Measurements from ENCODE around the gene ERP44. TPM values are rescaled to one million over a fixed set of nuclear protein-coding genes. Genes with fewer than 3 reads are reported as not detected.
"Not testable (repeated sequence)": the region's sequence is repeated elsewhere in the genome, so short reads cannot be mapped to it uniquely, and the experiment has no call there.

Gene ERP44
- total and polyA plus RNA-seq, 12 donors, result 12.9 to 43.7 (median 21.3) TPM

DNA sequence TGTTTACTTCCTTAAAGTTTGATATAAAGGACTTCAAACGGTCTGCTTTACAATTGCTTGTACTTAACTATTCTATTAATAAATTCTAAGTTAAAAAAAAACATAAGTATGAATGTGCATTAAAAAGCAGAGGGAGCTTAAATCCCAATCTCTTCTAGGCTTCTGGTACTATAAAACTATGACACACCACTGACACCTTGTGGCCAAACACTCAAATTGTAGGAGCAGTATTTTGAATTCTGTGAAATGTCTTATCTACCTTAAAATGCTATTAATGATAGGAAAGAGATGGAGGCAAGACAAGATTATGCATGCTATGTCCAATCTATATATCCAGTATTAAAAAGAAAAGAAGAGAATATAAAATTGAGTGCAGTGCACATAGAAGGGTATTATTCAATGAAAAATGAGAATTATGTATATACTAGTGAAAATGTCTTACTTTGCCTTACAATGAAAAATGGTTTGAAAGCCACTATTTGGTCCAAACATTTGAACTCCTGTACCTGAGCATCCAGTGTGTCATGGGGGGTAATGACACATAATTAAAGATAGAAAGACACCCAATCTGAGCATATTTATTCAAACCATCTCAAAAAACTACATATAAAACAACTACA, 87.6 kb downstream of the ERP44 start:
- no peaks in the 10 kb centered on the region for H3K9me3 ChIP-seq (replicated peaks in 1 of 3)
- TF ChIP-seq, protein P1, sequence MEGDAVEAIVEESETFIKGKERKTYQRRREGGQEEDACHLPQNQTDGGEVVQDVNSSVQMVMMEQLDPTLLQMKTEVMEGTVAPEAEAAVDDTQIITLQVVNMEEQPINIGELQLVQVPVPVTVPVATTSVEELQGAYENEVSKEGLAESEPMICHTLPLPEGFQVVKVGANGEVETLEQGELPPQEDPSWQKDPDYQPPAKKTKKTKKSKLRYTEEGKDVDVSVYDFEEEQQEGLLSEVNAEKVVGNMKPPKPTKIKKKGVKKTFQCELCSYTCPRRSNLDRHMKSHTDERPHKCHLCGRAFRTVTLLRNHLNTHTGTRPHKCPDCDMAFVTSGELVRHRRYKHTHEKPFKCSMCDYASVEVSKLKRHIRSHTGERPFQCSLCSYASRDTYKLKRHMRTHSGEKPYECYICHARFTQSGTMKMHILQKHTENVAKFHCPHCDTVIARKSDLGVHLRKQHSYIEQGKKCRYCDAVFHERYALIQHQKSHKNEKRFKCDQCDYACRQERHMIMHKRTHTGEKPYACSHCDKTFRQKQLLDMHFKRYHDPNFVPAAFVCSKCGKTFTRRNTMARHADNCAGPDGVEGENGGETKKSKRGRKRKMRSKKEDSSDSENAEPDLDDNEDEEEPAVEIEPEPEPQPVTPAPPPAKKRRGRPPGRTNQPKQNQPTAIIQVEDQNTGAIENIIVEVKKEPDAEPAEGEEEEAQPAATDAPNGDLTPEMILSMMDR (IDR thresholded peaks at IDR 0.05), result peak; percentile 37 to 71 (median 62)
- TF ChIP-seq POLR2A (IDR thresholded peaks at IDR 0.05), result no peak
- H3K36me3 ChIP-seq (replicated peaks in 1 of 2), result peaks cover 0 to 5% of the 10 kb centered on the region in 2 donors
- no peak overlapping the region for H3K27ac ChIP-seq
- WGBS, 4 donors, result 74 to 86% (median 79%) methylated on average over 1 of the region's 1 CpG
- H3K4me3 ChIP-seq, result no peak overlapping the region
- intact Hi-C loops (cut with DNase I), result no loop called here
- no peaks in the 10 kb centered on the region for H3K27me3 ChIP-seq
- DNase-seq, result peak in 2 of 7 donors; percentile 20 to 24
- H3K4me1 ChIP-seq (replicated peaks in 1 of 2), result no peaks in the 10 kb centered on the region

GRCh38 chr9:99999797-100000196, 99.0 kb downstream of the ERP44 start:
- Histone ChIP-seq H3K4me3 (no peak overlapping the region), H3K9me3 (replicated peaks in 1 of 3) (no peaks in the 10 kb centered on the region), H3K36me3 (replicated peaks in 1 of 2) (peaks cover 0 to 4% of the 10 kb centered on the region in 2 donors), H3K27ac (no peak overlapping the region), H3K4me1 (replicated peaks in 1 of 2) (no peaks in the 10 kb centered on the region), H3K27me3 (no peaks in the 10 kb centered on the region)
- no peak for DNase-seq
- TF ChIP-seq, protein P1 (IDR thresholded peaks at IDR 0.05), result no peak
- no peak for TF ChIP-seq POLR2A (IDR thresholded peaks at IDR 0.05)
- 97 to 100% (median 98%) methylated on average over 5 of the region's 5 CpGs for WGBS, 4 donors
- intact Hi-C loops (cut with DNase I), result no loop called here

GRCh38 chr9:99998866-99999265, 99.9 kb downstream of the ERP44 start:
- no peaks in the 10 kb centered on the region for H3K4me1 ChIP-seq (replicated peaks in 1 of 2)
- intact Hi-C loops (cut with DNase I), result no loop called here
- no peaks in the 10 kb centered on the region for H3K27me3 ChIP-seq
- TF ChIP-seq POLR2A (IDR thresholded peaks at IDR 0.05), result no peak
- TF ChIP-seq, protein P1 (IDR thresholded peaks at IDR 0.05), result no peak
- no peak for DNase-seq
- no peak overlapping the region for H3K27ac ChIP-seq
- H3K9me3 ChIP-seq (replicated peaks in 1 of 3), result no peaks in the 10 kb centered on the region
- no peaks in the 10 kb centered on the region for H3K36me3 ChIP-seq (replicated peaks in 1 of 2)
- H3K4me3 ChIP-seq, result no peak overlapping the region
- 93 to 97% (median 95%) methylated on average over 22 to 26 of the region's 26 CpGs for WGBS, 4 donors

GRCh38 chr9:99998266-99998665, 100.5 kb downstream of the ERP44 start:
- WGBS, 4 donors, result 95 to 98% (median 96%) methylated on average over 22 of the region's 22 CpGs
- DNase-seq, result no peak
- no peak overlapping the region for H3K27ac ChIP-seq
- H3K4me3 ChIP-seq, result no peak overlapping the region
- H3K4me1 ChIP-seq (replicated peaks in 1 of 2), result no peaks in the 10 kb centered on the region
- TF ChIP-seq, protein P1 (IDR thresholded peaks at IDR 0.05), result no peak
- TF ChIP-seq POLR2A (IDR thresholded peaks at IDR 0.05), result no peak
- intact Hi-C loops (cut with DNase I), result no loop called here
- H3K27me3 ChIP-seq, result no peaks in the 10 kb centered on the region
- H3K9me3 ChIP-seq (replicated peaks in 1 of 3), result no peaks in the 10 kb centered on the region
- H3K36me3 ChIP-seq (replicated peaks in 1 of 2), result no peaks in the 10 kb centered on the region

- intact Hi-C loops (cut with DNase I); H3K9me3 ChIP-seq (replicated peaks in 1 of 3); H3K4me3 ChIP-seq; H3K4me1 ChIP-seq (replicated peaks in 1 of 2); DNase-seq; H3K27me3 ChIP-seq; H3K36me3 ChIP-seq (replicated peaks in 1 of 2); H3K27ac ChIP-seq: not testable (repeated sequence)
- 88 to 100% (median 93%) methylated on average over 2 of the region's 2 CpGs for WGBS, 4 donors
Observed at GRCh38 chr9:99990508-99990907, 108.3 kb downstream of the ERP44 start.
